ENCODE results near the gene CAMKMT. TPM values are rescaled to one million over a fixed set of nuclear protein-coding genes. Genes with fewer than 3 reads are reported as not detected.

The CAMKMT gene
- total RNA-seq, 1 donor = 15.0 TPM

GRCh38 chr2:44807201-44808025 is 445.7 kb downstream of the CAMKMT start:
- no peak overlapping the region for H3K4me3 ChIP-seq (ENCODE audit: low read depth, low read length)
- DNase-seq (ENCODE audit: low read depth) = no peak
- no peak for TF ChIP-seq CTCF (IDR thresholded peaks at IDR 0.05; ENCODE audit: insufficient read depth, low read length)

- no peak for TF ChIP-seq CTCF (IDR thresholded peaks at IDR 0.05; ENCODE audit: insufficient read depth, low read length)
- no peak for DNase-seq (ENCODE audit: low read depth)
- H3K4me3 ChIP-seq (ENCODE audit: low read depth, low read length) = no peak overlapping the region
Measured at GRCh38 chr2:44810892-44811530, 449.3 kb downstream of the CAMKMT start.

DNA sequence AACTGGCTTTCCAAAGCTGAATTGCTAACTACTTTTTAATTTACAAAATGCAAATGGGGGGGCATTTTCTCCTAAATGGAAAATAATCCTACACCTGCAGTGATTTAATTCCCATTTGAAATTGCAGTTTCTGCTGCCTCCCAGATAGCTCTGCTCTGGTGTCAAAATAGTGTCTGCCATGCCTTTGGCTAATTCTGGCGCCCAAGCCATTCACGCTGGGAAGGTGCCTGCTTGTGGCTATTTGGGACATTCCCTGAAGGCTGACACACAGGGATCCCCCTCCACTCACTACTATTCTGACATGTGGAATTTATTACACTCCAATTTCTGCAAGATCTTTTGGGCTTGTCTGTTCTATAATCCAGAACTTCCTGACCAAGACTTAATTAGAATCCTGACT is 451.4 kb downstream of the CAMKMT start:
- no peak for DNase-seq (ENCODE audit: low read depth)
- no peak overlapping the region for H3K4me3 ChIP-seq (ENCODE audit: low read depth, low read length)
- no peak for TF ChIP-seq CTCF (IDR thresholded peaks at IDR 0.05; ENCODE audit: insufficient read depth, low read length)

GRCh38 chr2:44813658-44814057 is 451.9 kb downstream of the CAMKMT start:
- H3K4me3 ChIP-seq (ENCODE audit: low read depth, low read length) = no peak overlapping the region
- TF ChIP-seq CTCF (IDR thresholded peaks at IDR 0.05; ENCODE audit: insufficient read depth, low read length) = no peak
- DNase-seq (ENCODE audit: low read depth) = no peak

- H3K4me3 ChIP-seq (ENCODE audit: low read depth, low read length) = no peak overlapping the region
Measured at GRCh38 chr2:44817256-44817655, 455.5 kb downstream of the CAMKMT start.

GRCh38 chr2:44817673-44818335 is 456.1 kb downstream of the CAMKMT start:
- no peak for DNase-seq (ENCODE audit: low read depth)
- TF ChIP-seq CTCF (IDR thresholded peaks at IDR 0.05; ENCODE audit: insufficient read depth, low read length) = no peak
- H3K4me3 ChIP-seq (ENCODE audit: low read depth, low read length) = no peak overlapping the region

More at GRCh38 chr2:44817256-44817655, 455.5 kb downstream of the CAMKMT start:
- no peak for TF ChIP-seq CTCF (IDR thresholded peaks at IDR 0.05; ENCODE audit: insufficient read depth, low read length)
- no peak for DNase-seq (ENCODE audit: low read depth)

All from fibroblast of the aortic adventitia (primary cell).